Osteoblast (primary cell): Measurements from ENCODE around the gene UFC1. TPM values are rescaled to one million over a fixed set of nuclear protein-coding genes. Genes with fewer than 3 reads are reported as not detected.

Experiments
- DNase-seq: peaks from one replicate; pipeline ENCODE4 v3.0.0; 2011; ENCODE audit warnings: low spot score, mixed read lengths; ENCODE audit not compliant: insufficient read length; ENCODE audit errors: missing footprints
- H2AFZ ChIP-seq: 2 replicates; pipeline ENCODE4 v1.6.0; 2011; ENCODE audit warnings: mild to moderate bottlenecking, low read length
- H3K27ac ChIP-seq: 2 replicates; pipeline ENCODE4 v1.5.1; 2011; ENCODE audit warnings: mild to moderate bottlenecking, low read depth, low read length, moderate library complexity
- H3K27me3 ChIP-seq: 2 replicates; pipeline ENCODE4 v1.6.0; 2012; ENCODE audit warnings: mild to moderate bottlenecking, control low read depth, inconsistent platforms, low read length, moderate library complexity; ENCODE audit not compliant: insufficient read depth
- H3K36me3 ChIP-seq: 2 replicates; pipeline ENCODE4 v1.5.1; 2011; ENCODE audit warnings: mild to moderate bottlenecking, low read length, control low read depth, moderate library complexity; ENCODE audit not compliant: insufficient read depth
- H3K4me1 ChIP-seq: 2 replicates; pipeline ENCODE4 v1.5.1; 2011; ENCODE audit warnings: mild to moderate bottlenecking, low read length, control low read depth, moderate library complexity; ENCODE audit not compliant: insufficient read depth
- H3K4me2 ChIP-seq: 2 replicates; pipeline ENCODE4 v1.6.0; 2011; ENCODE audit warnings: mild to moderate bottlenecking, low read length; ENCODE audit not compliant: insufficient read depth
- H3K4me3 ChIP-seq: fragments of 200-600 bp; sonication (generic); 3 replicates; pipeline ENCODE4 v1.5.1; 2012; ENCODE audit warnings: mild to moderate bottlenecking, low read length, inconsistent platforms; ENCODE audit not compliant: insufficient read depth
- H3K79me2 ChIP-seq: 2 replicates; pipeline ENCODE4 v1.6.0; 2012; ENCODE audit warnings: mild to moderate bottlenecking, low read length, control low read depth, inconsistent platforms; ENCODE audit not compliant: insufficient read depth
- H3K9me3 ChIP-seq: 2 replicates; pipeline ENCODE4 v1.5.1; 2011; ENCODE audit warnings: low read depth, low read length, control low read depth
- H4K20me1 ChIP-seq: 2 replicates; pipeline ENCODE4 v1.6.0; 2012; ENCODE audit warnings: mild to moderate bottlenecking, low read length, control low read depth; ENCODE audit not compliant: insufficient read depth
- CTCF ChIP-seq: IDR thresholded peaks from 2 replicates; pipeline ENCODE4 v1.5.1; 2011; ENCODE audit warnings: mild to moderate bottlenecking, low read depth, low read length, moderate library complexity; ENCODE audit errors: extremely low read depth
- total RNA-seq: library from RNA; depleted of rRNA; stranded (reverse); fragments of >200 nt; gene quantifications from 2 replicates; pipeline ENCODE4 v1.2.3, GENCODE V29; 2012

The UFC1 gene
- total RNA-seq, 1 donor: 95.2 TPM

GRCh38 chr1:161168906-161169305 is 15.1 kb downstream of the UFC1 start:
- Histone ChIP-seq H3K4me3 (no peak overlapping the region), H3K4me2 (no peak overlapping the region), H2AFZ (no peak overlapping the region), H4K20me1 (no peaks in the 10 kb centered on the region), H3K27me3 (no peaks in the 10 kb centered on the region), H3K36me3 (peaks cover 52% of the 10 kb centered on the region), H3K9me3 (no peaks in the 10 kb centered on the region), H3K27ac (no peak overlapping the region), H3K79me2 (peaks cover 13% of the 10 kb centered on the region), H3K4me1 (peaks cover 31% of the 10 kb centered on the region)
- TF ChIP-seq CTCF: no peak
- no peak for DNase-seq

DNA sequence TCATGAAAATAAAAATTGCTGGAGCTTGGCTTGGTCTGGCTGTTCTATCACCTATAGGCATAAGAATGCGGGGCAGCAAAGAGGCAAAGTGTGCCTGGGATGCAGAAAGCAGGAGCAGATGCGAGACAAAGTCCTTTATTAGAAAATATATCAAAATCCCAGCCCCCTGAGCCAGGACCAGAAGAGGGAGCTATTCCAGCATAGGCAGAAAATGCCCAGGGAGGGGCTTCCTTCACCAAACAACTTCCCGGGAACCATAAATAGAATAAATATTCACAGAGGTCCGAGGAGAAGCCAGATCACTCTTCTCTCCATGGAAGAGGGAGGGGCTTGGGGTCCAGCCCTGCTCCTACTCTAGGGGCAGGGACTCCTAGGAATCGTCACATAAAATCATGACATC is 17.4 kb downstream of the UFC1 start:
- H3K79me2 ChIP-seq: peaks cover 17% of the 10 kb centered on the region
- H3K4me2 ChIP-seq: no peak overlapping the region
- no peaks in the 10 kb centered on the region for H3K27me3 ChIP-seq
- TF ChIP-seq CTCF: peak; percentile 41
- H3K27ac ChIP-seq: peak overlapping the region; percentile 92
- peaks cover 56% of the 10 kb centered on the region for H3K36me3 ChIP-seq
- H3K9me3 ChIP-seq: no peaks in the 10 kb centered on the region
- H2AFZ ChIP-seq: no peak overlapping the region
- no peaks in the 10 kb centered on the region for H4K20me1 ChIP-seq
- no peak overlapping the region for H3K4me3 ChIP-seq
- DNase-seq: peak; percentile 27
- peaks cover 25% of the 10 kb centered on the region for H3K4me1 ChIP-seq

DNA sequence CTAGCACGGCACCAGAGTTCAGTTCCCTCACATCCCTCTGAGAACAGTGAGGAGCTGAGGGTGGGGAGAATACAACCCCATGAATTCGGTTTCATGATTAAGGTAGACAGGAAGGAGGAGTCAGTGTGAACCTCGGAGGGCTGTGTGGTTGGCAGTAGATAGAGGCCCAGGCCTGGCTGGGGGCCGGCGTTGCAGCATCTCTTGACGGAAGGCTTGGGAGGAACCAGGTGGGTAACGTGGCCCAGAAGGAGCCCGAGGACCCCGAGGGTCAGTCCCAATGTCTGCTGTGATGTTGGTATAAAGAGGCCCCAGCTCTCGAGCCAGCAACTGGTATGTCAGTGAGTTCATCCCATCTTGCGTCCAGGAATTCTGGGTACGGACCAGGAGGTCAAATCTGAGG is 17.9 kb downstream of the UFC1 start:
- peaks cover 20% of the 10 kb centered on the region for H3K79me2 ChIP-seq
- peaks cover 56% of the 10 kb centered on the region for H3K36me3 ChIP-seq

GRCh38 chr1:161172349-161172748 is 18.6 kb downstream of the UFC1 start:
- no peaks in the 10 kb centered on the region for H3K9me3 ChIP-seq
- peak overlapping the region; percentile 18 for H3K4me2 ChIP-seq
- peaks cover 56% of the 10 kb centered on the region for H3K36me3 ChIP-seq
- no peak for DNase-seq
- H3K4me1 ChIP-seq: peaks cover 25% of the 10 kb centered on the region
- H3K27me3 ChIP-seq: no peaks in the 10 kb centered on the region
- no peak for TF ChIP-seq CTCF
- H3K4me3 ChIP-seq: no peak overlapping the region
- peaks cover 20% of the 10 kb centered on the region for H3K79me2 ChIP-seq
- H3K27ac ChIP-seq: peak overlapping the region; percentile 92
- H2AFZ ChIP-seq: no peak overlapping the region
- peaks cover 3% of the 10 kb centered on the region for H4K20me1 ChIP-seq

More for the DNA sequence above, 17.9 kb downstream of the UFC1 start:
- H3K4me1 ChIP-seq: peaks cover 30% of the 10 kb centered on the region
- H3K4me3 ChIP-seq: no peak overlapping the region
- H2AFZ ChIP-seq: no peak overlapping the region
- DNase-seq: no peak
- TF ChIP-seq CTCF: no peak
- no peaks in the 10 kb centered on the region for H3K27me3 ChIP-seq
- H3K27ac ChIP-seq: peak overlapping the region; percentile 92
- no peak overlapping the region for H3K4me2 ChIP-seq
- H4K20me1 ChIP-seq: peaks cover 2% of the 10 kb centered on the region
- H3K9me3 ChIP-seq: no peaks in the 10 kb centered on the region
